H9 (cell line): ENCODE results near the gene TUBG1. TPM values are rescaled to one million over a fixed set of nuclear protein-coding genes. Genes with fewer than 3 reads are reported as not detected.

Experiments
- DNase-seq: peaks from one replicate; pipeline ENCODE4 v3.0.0-alpha.2; 2017
- H2AFZ ChIP-seq: one replicate; pipeline ENCODE4 v1.6.1; 2013; ENCODE audit warnings: mild to moderate bottlenecking, low read length, control low read depth, moderate library complexity
- H2AK5ac ChIP-seq: 2 replicates; pipeline ENCODE4 v1.6.1; 2013; ENCODE audit warnings: low read length, control low read depth, mixed read lengths; ENCODE audit not compliant: insufficient read length
- H2BK120ac ChIP-seq: one replicate; pipeline ENCODE4 v1.6.1; 2013; ENCODE audit warnings: low read depth, mild to moderate bottlenecking, low read length, control low read depth, inconsistent platforms; ENCODE audit not compliant: poor library complexity, severe bottlenecking
- H2BK12ac ChIP-seq: 2 replicates; pipeline ENCODE4 v1.6.1; 2013; ENCODE audit warnings: low read length, control low read depth, mixed read lengths, low read depth; ENCODE audit not compliant: insufficient read length
- H2BK15ac ChIP-seq: 2 replicates; pipeline ENCODE4 v1.6.1; 2013; ENCODE audit warnings: low read depth, low read length, control low read depth
- H2BK20ac ChIP-seq: one replicate; pipeline ENCODE4 v1.6.1; 2013; ENCODE audit warnings: low read depth, mild to moderate bottlenecking, low read length, control low read depth, inconsistent platforms; ENCODE audit not compliant: poor library complexity, severe bottlenecking
- H2BK5ac ChIP-seq: 2 replicates; pipeline ENCODE4 v1.6.1; 2013; ENCODE audit warnings: low read length, control low read depth, mixed read lengths; ENCODE audit not compliant: insufficient read length
- H3K14ac ChIP-seq: 2 replicates; pipeline ENCODE4 v1.6.1; 2013; ENCODE audit warnings: low read length, control low read depth; ENCODE audit not compliant: insufficient read depth
- H3K18ac ChIP-seq: 2 replicates; pipeline ENCODE4 v1.6.1; 2013; ENCODE audit warnings: low read depth, mild to moderate bottlenecking, mixed read lengths, low read length, control low read depth; ENCODE audit not compliant: insufficient read length
- H3K23ac ChIP-seq: 2 replicates; pipeline ENCODE4 v1.6.1; 2013; ENCODE audit warnings: low read length, control low read depth, mixed read lengths, low read depth; ENCODE audit not compliant: insufficient read length
- H3K23me2 ChIP-seq: 2 replicates; pipeline ENCODE4 v1.6.1; 2013; ENCODE audit warnings: low read depth, mild to moderate bottlenecking, mixed read lengths, low read length, control low read depth; ENCODE audit not compliant: insufficient read length, poor library complexity, severe bottlenecking
- H3K27ac ChIP-seq: 2 replicates; pipeline ENCODE4 v1.5.1; 2013; ENCODE audit warnings: low read length, control low read depth, mixed read lengths, low read depth; ENCODE audit not compliant: insufficient read length
- H3K27me3 ChIP-seq: 2 replicates; pipeline ENCODE4 v1.6.1; 2013; ENCODE audit warnings: low read length, control low read depth, inconsistent platforms; ENCODE audit not compliant: insufficient read depth
- H3K4ac ChIP-seq: 2 replicates; pipeline ENCODE4 v1.6.1; 2013; ENCODE audit warnings: low read depth, mild to moderate bottlenecking, control low read depth, inconsistent platforms, low read length, moderate library complexity
- H3K4me1 ChIP-seq: 2 replicates; pipeline ENCODE4 v1.6.1; 2013; ENCODE audit warnings: low read length, control low read depth, inconsistent platforms; ENCODE audit not compliant: insufficient read depth
- H3K4me2 ChIP-seq: 2 replicates; pipeline ENCODE4 v1.6.1; 2013; ENCODE audit warnings: low read length, control low read depth, mixed read lengths; ENCODE audit not compliant: insufficient read length, insufficient read depth
- H3K56ac ChIP-seq: 2 replicates; pipeline ENCODE4 v1.6.1; 2013; ENCODE audit warnings: low read depth, mild to moderate bottlenecking, mixed read lengths, low read length, control low read depth; ENCODE audit not compliant: insufficient read length
- H3K79me1 ChIP-seq: 2 replicates; pipeline ENCODE4 v1.6.1; 2013; ENCODE audit warnings: low read depth, mild to moderate bottlenecking, moderate library complexity, low read length, control low read depth, inconsistent platforms; ENCODE audit not compliant: insufficient read depth, poor library complexity, severe bottlenecking
- H3K79me2 ChIP-seq: 2 replicates; pipeline ENCODE4 v1.6.1; 2013; ENCODE audit warnings: low read length, control low read depth, inconsistent platforms; ENCODE audit not compliant: insufficient read depth
- H3K9ac ChIP-seq: 2 replicates; pipeline ENCODE4 v1.6.1; 2013; ENCODE audit warnings: low read length, control low read depth, mixed read lengths; ENCODE audit not compliant: insufficient read length; ENCODE audit errors: extremely low read depth
- H3K9me3 ChIP-seq: one replicate; pipeline ENCODE4 v1.6.1; 2013; ENCODE audit warnings: low read depth, low read length, inconsistent platforms; ENCODE audit not compliant: control insufficient read depth
- H3T11ph ChIP-seq: one replicate; pipeline ENCODE4 v1.6.1; 2013; ENCODE audit warnings: mild to moderate bottlenecking, low read length, control low read depth, inconsistent platforms
- H4K20me1 ChIP-seq: one replicate; pipeline ENCODE4 v1.6.1; 2013; ENCODE audit not compliant: control insufficient read depth, insufficient read length, insufficient read depth
- H4K5ac ChIP-seq: 2 replicates; pipeline ENCODE4 v1.6.1; 2013; ENCODE audit warnings: low read depth, mild to moderate bottlenecking, mixed read lengths, low read length, control low read depth; ENCODE audit not compliant: insufficient read length
- H4K8ac ChIP-seq: replicated peaks from 2 replicates; pipeline ENCODE4 v1.6.1; 2013; ENCODE audit warnings: low read length, control low read depth, mixed read lengths, low read depth; ENCODE audit not compliant: insufficient read length
- H4K91ac ChIP-seq: 2 replicates; pipeline ENCODE4 v1.6.1; 2013; ENCODE audit warnings: low read depth, mild to moderate bottlenecking, moderate library complexity, mixed read lengths, low read length, control low read depth; ENCODE audit not compliant: insufficient read length
- H3K27ac Mint-ChIP-seq, 3 experiments: 2 replicates in 2 of 3; 3 replicates in 1 of 3; pipeline ENCODE4 v1.8.0; 2020 to 2021; ENCODE audit warnings: mixed read lengths in 3 of 3, mild to moderate bottlenecking in 1 of 3, moderate library complexity in 1 of 3
- H3K27me3 Mint-ChIP-seq: 2 replicates; pipeline ENCODE4 v1.8.0; 2021; ENCODE audit warnings: low read depth, mild to moderate bottlenecking, moderate library complexity, mixed read lengths
- H3K36me3 Mint-ChIP-seq, 3 experiments: 2 replicates in 2 of 3; 3 replicates in 1 of 3; pipeline ENCODE4 v1.8.0; 2020 to 2021; ENCODE audit warnings: low read depth in 3 of 3, mixed read lengths in 3 of 3; ENCODE audit not compliant: insufficient read depth in 1 of 3
- H3K4me1 Mint-ChIP-seq, 2 experiments: 2 replicates each; pipeline ENCODE4 v1.8.0; 2020; ENCODE audit warnings: mixed read lengths in 2 of 2
- H3K4me3 Mint-ChIP-seq, 2 experiments: 2 replicates in 1 of 2; 3 replicates in 1 of 2; pipeline ENCODE4 v1.8.0; 2020 to 2021; ENCODE audit warnings: mild to moderate bottlenecking in 2 of 2, mixed read lengths in 2 of 2, moderate library complexity in 1 of 2
- H3K9me3 Mint-ChIP-seq, 2 experiments: 2 replicates in 1 of 2; 3 replicates in 1 of 2; pipeline ENCODE4 v1.8.0; 2020; ENCODE audit warnings: mild to moderate bottlenecking in 2 of 2, mixed read lengths in 2 of 2, moderate library complexity in 1 of 2
- CTCF ChIP-seq: fragments of 200-600 bp; sonication (generic); conservative IDR thresholded peaks from 3 replicates; pipeline ENCODE4 v1.8.0; 2021; ENCODE audit warnings: antibody characterized with exemption, mild to moderate bottlenecking
- WGBS: extraction: QIAGEN DNeasy Blood & Tissue Kit; methylation state at CpG from one replicate; pipeline ENCODE4 v1.1.7; 2013; ENCODE audit warnings: missing lambda C conversion rate, low lambda C conversion rate, mixed read lengths; ENCODE audit not compliant: insufficient read length; ENCODE audit errors: extremely low coverage; 5-methylcytosine and 5-hydroxymethylcytosine counted together
- total RNA-seq: library from RNA; stranded (reverse); gene quantifications from 2 replicates; pipeline ENCODE4 v1.2.1, GENCODE V29; 2021

TUBG1 gene
- total RNA-seq, 1 experiment from 2014 or later = 122 TPM

- no peak overlapping the region for H2BK20ac ChIP-seq
- H3K4me1 Mint-ChIP-seq = no peaks in the 10 kb centered on the region
- no peak overlapping the region for H4K5ac ChIP-seq
- no peaks in the 10 kb centered on the region for H3K9me3 Mint-ChIP-seq
- H3K4me2 ChIP-seq = no peak overlapping the region
- no peak overlapping the region for H3K23ac ChIP-seq
- H3T11ph ChIP-seq = no peak overlapping the region
- H3K27me3 ChIP-seq = no peaks in the 10 kb centered on the region
- H2BK15ac ChIP-seq = no peak overlapping the region
- no peak overlapping the region for H2BK120ac ChIP-seq
- H3K18ac ChIP-seq = no peak overlapping the region
- H2BK5ac ChIP-seq = no peak overlapping the region
- H3K4me1 ChIP-seq = no peaks in the 10 kb centered on the region
- no peaks in the 10 kb centered on the region for H4K20me1 ChIP-seq
- no peaks in the 10 kb centered on the region for H3K9me3 ChIP-seq
- no peaks in the 10 kb centered on the region for H3K23me2 ChIP-seq
- H4K8ac ChIP-seq = no peak overlapping the region
- H3K4me3 Mint-ChIP-seq = no peak overlapping the region
- TF ChIP-seq CTCF = no peak
- H3K27ac Mint-ChIP-seq = peak overlapping the region in 1 of 3 experiments; percentile 62; a peak in 1 of 7 replicates
- no peaks in the 10 kb centered on the region for H3K36me3 Mint-ChIP-seq
- H3K79me2 ChIP-seq = no peaks in the 10 kb centered on the region
- no CpG with 5 or more reads among the region's 9 CpGs for WGBS
- H2BK12ac ChIP-seq = no peak overlapping the region
- no peak for DNase-seq
- H3K14ac ChIP-seq = no peak overlapping the region
- no peak overlapping the region for H3K9ac ChIP-seq
- H3K56ac ChIP-seq = no peak overlapping the region
- no peak overlapping the region for H3K27ac ChIP-seq
- no peak overlapping the region for H2AK5ac ChIP-seq
- H4K91ac ChIP-seq = no peak overlapping the region
- H3K4ac ChIP-seq = no peak overlapping the region
- peaks cover 3% of the 10 kb centered on the region; the same call in 1 of the 2 replicates for H3K27me3 Mint-ChIP-seq
- H3K79me1 ChIP-seq = no peaks in the 10 kb centered on the region
- H2AFZ ChIP-seq = no peak overlapping the region
Observed at GRCh38 chr17:42632949-42633444, 23.5 kb downstream of the TUBG1 start.
